NCI-H1092 treated with DMSO at 0.1 percent for 48 hours (cell line): Measurements from ENCODE around the gene FAM180B.

Experiments used
- DNase-seq: peaks from one replicate; lab custom pipeline; 2025; lab: John Stamatoyannopoulos, UW

The FAM180B gene

DNA sequence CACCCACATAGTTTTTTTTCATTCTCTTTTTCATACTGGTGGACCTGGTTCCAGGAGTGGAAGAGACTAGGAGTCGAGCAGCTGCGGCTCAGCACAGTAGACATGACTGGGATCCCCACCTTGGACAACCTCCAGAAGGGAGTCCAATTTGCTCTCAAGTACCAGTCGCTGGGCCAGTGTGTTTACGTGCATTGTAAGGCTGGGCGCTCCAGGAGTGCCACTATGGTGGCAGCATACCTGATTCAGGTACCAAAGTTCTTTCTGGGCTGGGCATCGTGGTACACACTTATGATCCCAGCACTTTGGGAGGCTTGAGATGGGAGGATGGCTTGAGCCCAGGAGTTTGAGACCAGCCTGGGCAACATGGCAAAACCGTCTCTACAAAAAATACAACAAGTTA lies 16.8 kb upstream of the FAM180B start:
- no peak for DNase-seq

DNA sequence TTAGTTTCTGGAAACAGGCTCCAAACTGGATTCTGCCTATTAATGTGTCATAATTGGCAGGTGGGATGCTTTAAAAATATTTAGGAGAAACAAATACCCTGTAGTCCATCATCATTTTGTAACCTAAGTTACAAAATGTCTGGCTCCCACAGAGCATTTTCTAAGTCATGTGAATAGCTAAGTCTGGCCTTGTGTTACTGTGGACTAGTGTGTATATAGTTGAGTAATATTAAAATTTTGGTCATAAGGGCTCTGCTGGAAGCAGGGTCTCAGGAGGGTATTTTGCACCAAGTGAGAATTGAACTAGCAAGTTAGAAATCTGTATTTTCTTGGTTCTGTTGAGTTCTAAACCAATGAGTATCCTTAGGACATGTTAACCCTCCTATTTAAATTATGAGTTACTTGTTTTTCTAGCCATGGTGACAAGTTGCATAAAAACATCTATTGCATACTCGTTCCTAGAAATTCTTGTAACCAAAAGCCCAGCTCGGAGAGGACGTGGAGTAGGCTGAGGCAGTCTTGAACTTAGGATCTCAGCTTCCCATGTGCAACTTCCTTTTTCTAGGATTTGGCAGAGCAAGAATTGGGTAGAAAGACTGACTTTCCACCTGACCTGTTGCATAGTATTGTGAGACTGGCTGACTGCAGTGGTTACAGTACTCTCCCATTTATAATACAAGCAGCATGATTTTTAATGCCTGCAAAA lies 15.7 kb upstream of the FAM180B start:
- DNase-seq, result no peak

DNA sequence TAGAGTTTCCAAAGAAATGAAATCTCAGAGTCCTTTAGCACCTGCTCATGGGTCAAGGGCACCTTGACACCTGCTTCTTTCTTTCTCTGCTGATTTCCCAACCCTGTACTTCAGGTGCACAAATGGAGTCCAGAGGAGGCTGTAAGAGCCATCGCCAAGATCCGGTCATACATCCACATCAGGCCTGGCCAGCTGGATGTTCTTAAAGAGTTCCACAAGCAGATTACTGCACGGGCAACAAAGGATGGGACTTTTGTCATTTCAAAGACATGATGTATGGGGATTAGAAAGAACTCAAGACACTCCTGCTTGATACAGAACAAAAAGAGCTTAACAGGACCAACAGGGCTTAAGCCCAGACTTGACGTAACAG lies 15.1 kb upstream of the FAM180B start:
- DNase-seq, result no peak

DNA sequence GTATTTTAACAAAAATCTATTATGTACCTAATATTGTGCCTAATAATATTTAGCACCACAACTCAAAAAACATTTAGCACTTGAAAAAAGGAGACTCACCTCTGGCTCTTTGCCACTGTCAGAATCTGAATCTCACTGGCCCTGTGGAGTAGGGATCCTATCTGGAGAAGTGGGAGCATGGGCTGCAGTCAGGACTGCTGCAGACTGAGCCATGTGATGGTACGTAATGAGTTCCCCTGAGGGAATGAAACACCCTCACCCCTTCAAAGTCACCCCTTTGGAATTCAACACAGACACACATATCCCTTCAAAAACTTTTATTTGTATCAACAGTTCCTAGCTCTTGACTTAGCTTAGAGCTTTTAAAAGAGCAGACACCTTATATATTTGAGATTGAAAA lies 14.6 kb upstream of the FAM180B start:
- no peak for DNase-seq

DNA sequence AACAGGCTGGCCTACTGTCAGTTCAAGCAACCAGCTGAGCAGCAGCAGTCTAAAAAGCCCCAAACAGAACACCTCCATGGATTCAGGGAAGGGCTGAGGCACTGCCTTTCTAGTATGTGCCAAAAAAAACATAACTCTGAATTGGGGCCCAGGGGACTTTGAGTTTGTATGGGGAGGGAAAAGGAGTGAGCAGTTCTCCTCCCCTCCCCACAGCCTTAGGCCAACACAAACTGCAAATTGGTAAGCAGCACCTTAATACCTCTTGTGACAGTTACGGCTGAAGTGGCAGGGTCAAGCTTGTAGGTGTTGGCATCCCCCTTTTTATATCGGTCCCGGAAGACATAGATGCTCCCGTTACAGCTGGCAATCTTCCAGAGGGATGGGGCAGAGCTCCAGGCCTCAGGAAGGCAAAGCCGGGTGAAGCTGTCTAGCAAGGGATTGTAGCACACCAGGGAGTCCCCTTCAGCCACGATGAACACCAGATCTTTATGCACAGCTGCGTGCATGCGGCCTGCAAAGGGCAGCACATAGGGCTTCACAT lies 13.7 kb upstream of the FAM180B start:
- peak; percentile 71 for DNase-seq

DNA sequence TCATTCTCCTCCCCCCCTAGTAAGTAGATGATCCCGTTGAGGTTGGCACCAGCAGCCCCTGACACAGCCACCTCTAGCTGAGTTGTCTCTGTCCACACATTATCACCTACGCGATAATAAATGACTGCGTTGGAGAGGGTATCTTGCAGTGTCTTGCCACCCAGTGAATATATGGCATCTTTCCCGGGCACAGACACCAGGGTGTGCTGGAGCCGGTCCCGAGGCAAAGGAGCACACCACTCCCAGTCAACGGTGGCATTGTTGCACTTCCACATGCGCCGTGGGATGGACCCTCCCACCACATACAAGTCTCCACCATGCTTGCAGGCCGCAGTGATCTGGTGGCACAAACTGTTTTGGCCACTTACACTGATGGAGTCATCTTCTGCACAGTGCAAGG lies 13.2 kb upstream of the FAM180B start:
- DNase-seq, result no peak

DNA sequence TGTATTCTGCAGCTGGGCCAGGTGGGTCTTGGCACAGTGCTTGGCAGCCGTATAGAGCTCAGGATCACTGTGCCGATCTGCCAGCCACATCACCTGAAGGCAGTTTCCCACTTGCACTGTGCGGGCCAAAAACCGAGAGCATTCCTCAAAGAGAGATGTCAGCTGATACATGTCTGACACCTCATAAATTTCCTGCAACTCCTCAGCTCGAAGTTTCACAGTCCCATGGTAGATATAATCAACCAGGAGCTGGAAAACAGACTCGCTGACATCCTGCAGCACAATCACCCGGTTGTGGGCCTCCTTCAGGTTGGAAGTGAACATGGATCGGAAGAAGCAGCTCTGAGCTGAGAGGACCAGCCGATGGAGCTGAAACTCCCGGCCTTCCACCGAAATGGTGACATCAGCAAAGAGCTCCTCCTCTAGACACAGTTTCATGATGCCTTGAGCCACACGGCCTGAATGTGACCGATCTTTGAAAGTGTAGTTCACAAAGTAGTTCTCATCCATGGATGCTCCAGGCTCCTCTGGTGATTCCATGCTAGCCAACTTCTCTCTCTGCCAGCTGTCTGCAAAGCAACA lies 8.9 kb upstream of the FAM180B start:
- no peak for DNase-seq

DNA sequence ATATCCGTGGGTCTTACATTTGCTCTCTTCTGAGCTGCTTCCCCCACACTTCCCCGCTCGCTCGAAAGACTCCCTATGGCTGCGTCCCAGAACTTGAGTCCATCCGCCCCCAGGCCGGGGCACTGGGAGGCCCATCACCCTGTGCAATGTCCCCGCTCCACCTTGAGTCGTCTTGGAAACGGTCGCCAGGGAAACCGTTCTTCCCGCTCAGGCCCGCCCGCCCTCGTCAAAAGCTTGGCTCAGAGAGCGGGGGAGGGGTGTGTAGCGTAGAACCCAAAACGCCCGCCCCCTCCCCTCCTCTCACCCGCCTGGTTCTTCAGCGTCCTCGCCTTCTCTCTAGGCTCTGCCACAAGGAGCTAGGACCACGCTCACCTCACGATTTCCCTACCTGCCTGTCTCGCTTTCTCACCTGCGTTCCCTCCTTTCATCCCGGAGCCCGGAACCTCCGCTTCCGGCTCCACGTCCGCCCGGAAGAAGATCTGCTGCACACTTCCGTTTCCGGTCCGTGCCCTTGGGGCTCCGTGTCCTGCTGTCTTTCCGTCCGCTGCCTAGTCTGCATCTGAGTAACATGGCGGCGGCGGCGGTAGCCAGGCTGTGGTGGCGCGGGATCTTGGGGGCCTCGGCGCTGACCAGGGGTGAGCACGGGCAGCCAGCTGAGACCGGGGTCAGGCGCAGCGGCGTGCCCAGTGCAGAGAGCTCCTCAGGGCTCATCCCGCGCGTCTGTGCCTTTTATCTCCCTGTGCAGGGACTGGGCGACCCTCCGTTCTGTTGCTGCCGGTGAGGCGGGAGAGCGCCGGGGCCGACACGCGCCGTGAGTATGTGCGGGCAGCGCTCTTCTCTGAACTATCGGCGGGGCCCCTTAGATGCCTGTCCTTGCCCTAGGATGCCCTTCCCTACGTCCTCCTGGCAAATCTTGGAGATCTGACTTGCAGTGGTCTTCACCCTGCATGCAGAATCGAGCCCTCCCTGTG lies 7.7 kb upstream of the FAM180B start, which contains the start of the genes KBTBD4 and NDUFS3:
KBTBD4 (minus strand) TSS at position 447 of the 971 bp plus-strand sequence; CDS start at position 428, 19 bp downstream.
NDUFS3 (plus strand) TSS at position 551 of the 971 bp plus-strand sequence; CDS start at position 569, 18 bp downstream.
- peak; percentile 93 for DNase-seq

DNA sequence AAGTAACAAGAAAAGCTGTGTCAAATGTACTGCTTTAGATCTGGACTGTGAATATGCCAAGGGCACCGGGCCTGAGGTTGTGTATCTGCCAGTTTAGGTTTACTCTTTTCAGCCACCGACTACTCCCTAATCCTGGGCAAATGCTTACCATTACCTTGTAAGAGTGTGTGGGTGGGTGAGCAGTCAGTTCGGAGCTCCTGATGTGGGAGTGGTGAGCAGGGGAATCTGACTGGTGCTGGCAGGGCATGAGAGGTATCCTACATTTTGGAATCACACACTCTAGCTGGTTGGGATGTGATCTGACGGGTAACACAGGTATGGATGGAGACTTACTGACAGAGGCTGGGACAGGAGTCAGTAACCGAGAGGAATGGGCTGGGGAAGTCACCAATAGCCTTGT lies 2.6 kb upstream of the FAM180B start:
- no peak for DNase-seq

DNA sequence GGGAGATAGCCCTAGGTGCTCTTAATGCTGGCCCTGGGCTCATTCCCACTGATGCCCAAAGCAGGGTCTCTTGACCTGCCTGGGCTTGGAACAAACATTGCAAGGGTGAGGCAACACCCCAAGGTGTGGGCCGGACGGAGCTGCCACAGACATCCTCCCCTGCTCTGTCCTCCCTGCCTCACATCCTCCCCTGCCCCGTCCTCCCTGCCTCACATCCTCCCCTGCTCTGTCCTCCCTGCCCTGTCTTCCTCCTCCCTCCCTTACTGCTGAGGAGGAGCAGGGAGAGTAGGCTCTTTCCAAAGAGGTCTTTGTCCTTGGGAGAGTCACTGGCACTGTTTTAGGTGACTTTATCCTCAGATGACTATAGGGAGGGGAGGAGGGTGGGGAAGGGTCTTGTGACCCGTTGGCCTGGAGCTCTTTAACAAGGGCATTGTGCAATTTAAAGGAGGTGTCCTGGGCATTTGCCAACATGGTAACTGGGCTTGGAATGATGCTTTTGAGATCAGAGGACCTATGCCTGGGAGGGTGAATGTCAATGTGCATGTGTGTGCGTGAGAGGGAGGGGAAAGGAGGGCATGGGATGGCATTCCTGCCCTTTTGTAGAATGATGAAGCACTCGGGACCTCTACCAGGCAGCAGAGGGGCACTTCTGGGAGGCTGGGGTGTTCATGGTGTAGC lies 700 bp downstream of the FAM180B start:
- DNase-seq, result no peak

DNA sequence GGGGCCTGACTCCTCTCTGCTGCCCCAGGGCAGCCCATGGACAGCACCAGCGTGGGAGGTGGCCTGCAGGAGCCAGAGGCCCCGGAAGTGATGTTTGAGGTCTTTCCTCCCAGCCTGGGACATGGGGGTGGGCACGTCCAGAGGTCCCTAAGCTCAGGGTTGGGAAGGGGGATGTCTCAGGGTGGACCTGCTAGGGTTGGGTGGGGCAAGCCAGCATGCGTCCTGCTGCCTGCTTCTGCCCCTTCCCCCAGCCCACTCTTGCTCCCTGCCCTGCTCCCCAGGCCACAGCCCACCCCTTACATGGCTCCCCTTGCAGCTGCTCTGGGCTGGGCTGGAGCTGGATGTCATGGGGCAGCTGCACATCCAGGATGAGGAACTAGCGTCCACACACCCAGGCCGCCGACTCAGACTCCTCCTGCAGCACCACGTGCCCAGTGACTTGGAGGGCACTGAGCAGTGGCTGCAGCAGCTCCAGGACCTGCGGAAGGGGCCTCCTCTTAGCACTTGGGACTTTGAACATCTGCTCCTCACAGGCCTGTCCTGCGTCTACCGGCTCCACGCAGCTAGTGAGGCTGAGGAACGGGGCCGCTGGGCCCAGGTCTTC lies 1.3 kb downstream of the FAM180B start:
- no peak for DNase-seq

DNA sequence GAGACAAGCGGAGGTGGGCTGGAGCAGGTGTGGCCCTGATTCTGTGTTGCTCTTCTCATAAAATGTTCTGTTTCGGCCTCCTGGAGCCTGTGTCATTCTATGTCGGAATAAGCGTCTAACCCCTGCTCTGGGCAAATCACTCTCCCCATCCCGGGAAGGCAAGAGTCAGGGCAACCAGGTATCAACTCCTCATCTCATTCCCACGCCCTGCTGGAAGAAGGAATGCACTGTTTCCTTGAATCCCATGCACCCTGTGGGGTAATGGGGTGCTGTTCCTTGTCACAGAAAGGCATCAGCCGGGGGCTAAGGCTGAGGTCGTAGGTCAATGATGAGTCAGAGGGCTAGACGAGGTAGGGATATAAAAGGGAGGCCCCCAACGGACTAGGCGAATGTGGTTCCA lies 2.6 kb downstream of the FAM180B start:
- no peak for DNase-seq

DNA sequence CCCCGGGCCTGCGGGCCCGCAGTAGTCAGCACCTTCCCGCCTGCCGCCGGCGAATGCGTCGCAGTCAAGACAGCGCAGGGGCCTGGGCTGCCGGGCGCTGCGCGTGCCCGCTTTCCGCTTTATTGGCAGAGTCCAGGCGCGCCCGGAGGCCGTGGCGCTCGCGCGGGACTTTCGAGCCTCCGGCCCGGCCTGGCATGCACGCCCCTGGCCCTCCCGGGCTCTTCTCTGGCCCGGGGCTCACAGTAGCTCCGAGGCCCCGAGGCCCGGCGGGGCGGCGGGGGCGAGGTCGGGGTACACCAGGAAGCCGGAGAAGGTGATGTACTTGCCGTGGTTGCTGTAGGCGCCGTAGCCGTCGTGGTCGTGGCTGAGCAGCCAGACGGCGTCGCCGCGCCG lies 3.1 kb downstream of the FAM180B start:
- no peak for DNase-seq

DNA sequence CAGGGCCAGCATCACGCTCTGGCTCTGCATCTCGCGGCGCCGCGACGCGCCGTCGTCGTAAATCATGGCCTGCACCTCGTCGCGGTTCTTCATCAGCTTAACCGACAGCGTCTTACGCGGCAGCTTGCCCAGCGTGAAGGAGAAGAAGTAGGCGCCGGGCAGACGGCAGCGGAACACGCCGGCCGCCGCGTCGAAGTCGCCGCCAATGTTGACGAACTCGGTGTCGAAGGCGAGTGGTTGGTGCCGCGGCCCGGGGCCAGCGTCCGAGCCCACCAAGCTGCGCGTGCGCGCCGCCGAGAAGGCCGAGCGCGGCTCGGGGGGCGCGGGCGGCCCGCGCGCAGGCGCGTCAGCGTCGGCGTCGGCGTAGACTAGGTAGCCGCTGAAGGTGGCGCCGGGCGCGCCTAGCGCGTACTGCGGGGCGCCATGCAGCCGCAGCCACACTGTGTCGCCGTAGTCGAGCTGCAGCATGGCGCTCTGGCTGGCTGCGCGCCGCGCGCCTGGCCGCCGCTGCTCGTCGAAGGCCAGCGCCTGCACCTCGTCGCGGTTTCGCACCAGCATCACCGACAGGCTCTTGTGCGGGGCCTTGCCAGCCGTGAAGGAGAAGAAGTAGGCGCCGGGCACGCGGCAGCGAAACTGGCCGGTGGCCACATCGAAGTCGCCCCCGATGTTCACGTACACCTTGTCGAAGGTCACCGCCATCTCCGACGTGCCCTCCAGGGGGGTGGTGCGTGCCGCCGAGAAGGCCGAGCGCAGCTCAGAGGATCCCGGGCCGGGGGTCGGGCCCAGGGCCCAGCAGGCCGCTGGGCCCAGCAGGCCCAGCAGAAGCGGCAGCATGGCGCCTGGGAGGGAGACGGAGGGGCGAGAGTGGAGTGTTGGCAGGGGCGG lies 3.7 kb downstream of the FAM180B start:
- no peak for DNase-seq

DNA sequence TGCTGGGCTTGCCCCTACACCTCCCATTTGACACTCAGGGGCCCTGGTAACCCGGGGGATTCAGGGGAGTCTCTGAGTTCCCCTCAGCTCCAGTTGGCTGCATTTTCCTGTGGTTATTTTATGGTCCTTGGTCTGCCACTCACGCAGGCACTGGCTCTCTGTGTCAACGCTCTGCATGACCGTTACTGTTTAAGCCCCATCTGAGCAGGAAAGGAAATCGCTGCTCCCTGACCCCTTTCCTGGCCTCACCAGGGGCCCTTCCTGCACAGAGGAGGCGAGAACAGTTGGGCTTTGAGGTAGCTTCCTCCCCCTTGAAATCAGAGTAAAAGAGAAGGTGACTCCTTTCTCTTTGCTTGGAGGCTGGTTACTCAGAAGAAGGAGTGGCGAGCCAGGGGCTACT lies 5.3 kb downstream of the FAM180B start:
- DNase-seq, result no peak

DNA sequence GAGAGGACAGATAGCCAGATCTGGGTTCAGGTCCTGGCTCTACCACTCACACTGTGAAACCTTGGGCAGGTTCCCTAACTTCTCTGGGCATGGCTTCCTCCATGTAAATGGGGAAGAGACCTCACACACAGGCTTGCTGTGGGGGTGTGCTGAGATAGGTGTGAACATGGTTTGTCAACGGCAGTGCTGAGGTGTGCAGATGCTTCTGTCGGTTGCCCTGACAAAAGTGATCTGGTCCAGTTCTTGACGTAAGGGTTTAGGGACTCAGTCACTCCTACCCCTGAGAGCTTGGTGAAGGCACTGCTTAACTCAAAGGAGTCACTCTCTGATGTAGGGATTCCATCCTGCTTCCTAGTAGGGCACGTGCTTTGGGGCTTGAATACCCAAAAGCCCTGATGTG lies 5.8 kb downstream of the FAM180B start:
- DNase-seq, result no peak

DNA sequence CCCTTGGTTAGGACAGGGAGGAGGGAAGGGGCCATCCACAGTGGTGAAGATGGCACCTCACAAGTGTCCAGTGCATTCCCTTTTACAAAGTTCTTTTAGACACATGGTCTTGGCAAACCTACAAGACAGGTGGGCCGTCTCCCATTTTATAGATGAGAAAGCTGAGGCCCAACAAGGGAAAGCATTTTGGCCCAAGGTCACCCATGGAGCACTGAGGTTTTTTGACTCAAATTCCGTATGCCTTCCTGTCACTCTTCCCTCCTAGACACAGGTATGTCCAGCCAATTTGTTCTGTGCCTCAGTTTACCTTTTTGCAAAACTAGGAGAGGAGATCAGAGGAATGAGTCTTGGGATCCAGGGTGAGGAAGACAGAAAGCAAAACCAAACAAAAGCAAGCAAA lies 6.5 kb downstream of the FAM180B start:
- DNase-seq, result no peak

DNA sequence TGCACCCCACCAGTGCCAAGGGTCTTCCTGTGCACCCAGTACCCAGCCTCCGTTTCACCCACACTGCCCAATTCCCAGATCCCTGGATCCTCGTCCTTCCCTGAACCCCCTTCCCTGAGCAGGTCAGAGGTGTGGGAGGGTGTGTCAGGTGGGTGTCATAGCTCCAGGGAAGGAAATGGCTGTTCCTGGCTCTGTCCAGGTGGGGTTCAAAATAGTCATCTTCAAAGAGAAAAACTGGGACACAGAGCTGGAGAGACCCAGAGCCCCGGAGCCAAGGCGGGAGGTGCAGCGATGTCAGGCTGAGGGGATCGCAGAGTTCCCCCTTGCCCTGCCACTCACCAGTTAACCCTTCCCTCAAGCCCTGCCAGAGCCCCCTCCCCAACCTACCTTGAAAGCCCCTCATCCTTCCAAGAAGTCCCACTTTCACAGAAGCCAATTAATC lies 7.0 kb downstream of the FAM180B start:
- DNase-seq, result no peak

DNA sequence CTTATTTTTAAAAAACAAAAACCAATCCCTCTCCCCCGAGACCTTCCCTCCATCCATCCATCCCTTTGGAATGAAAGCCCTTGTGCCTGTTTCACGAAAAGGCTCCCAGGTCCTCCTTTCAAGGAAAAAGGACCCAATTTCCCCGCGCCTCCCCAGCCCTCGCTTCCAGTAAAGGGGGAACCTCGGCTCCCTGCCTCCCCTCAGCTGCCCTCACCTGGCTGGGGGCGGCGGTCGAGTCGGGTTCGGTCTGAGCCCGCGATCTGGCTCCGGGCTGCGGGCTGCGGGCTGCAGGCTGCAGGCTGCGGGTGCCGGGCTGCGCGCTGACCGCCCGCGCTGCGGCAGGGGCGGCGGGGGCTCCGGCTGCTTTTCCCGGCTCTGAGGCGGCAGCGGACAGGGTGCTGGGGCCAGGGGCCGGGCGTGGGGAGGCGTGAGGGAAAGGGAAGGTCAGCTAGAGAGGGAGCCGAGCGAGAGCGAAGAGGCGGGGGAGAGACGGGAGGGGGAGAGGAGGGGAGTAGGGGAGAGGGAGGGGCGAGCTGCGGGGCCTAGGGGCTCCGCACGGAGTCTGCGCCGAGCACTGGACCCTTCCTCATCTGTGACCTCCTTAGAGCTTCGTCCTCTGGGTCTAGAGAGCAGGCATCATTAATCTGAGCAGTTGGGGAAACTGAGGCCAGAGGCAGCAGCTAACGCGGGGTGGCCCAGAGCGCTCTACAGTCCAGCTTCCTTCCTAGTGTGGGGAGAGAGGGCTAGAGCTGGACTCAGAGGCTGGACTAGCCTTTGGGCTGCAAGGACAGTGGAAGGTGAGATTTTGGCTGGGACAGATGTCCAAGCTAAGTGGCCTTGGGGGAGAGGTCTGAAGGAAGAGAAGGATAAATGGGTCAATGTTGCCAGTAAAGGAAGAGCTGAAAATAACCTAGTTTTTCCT lies 7.7 kb downstream of the FAM180B start, which contains the start of gene C1QTNF4:
C1QTNF4 (minus strand) TSS at position 478 of the 922 bp plus-strand sequence. CDS start 3,601 bp downstream, outside the sequence.
- DNase-seq, result peak; percentile 20
